Dedifferentiated amniotic fluid mesenchymal stem cell (primary cell): Measurements from ENCODE around the gene FRAS1.
"Not testable (repeated sequence)": the region's sequence is repeated elsewhere in the genome, so short reads cannot be mapped to it uniquely, and the experiment has no call there.

ENCODE experiments used
- DNase-seq: peaks from one replicate; pipeline ENCODE4 v3.0.0-alpha.2; 2016; ENCODE audit errors: extremely low spot score

FRAS1 gene

DNA sequence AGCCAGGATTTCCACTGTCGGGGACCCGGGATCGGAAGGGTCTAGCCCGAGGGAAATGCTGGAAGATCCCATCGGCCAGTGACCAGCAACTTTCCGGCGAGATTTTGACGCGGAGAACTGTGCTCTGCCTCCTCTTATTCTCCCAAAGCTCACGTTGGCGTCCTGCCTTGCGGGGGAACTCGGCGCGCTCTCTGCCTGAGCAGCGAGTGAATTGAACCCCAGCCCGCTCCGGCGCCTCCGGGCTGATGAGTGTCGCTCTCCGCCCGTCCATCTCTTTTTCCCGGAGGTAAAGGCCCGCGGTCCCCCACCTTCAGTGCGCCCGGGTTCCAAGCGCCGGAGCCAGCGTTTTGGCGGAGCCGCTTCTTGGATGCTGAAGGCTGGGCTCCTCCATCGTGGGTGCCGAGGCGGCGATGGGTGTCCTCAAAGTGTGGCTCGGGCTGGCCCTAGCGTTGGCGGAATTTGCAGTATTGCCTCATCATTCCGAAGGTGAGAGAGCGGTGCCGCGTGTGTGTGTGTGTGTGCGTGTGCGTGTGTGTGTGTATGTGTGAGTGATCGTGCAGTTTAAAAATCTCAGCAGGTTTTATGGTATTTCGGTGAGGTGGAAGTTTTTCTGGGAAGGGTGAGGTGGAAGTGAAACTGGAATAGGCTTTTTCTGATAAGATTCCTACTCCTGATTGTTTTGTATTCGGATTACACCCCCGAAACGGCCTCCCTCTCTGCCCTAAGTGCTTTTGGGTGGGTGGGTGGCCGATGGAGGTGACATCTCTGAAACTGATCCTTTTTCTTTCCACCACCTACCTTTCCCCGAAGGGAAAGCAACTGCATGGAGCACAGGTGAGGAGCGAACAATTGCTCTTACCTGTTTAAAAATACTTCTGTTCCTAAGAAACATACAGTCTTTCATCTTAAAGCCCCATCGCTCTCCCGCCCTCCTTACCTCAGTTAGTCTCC, 752 bp downstream of the FRAS1 start:
- DNase-seq: peak; percentile 47

DNA sequence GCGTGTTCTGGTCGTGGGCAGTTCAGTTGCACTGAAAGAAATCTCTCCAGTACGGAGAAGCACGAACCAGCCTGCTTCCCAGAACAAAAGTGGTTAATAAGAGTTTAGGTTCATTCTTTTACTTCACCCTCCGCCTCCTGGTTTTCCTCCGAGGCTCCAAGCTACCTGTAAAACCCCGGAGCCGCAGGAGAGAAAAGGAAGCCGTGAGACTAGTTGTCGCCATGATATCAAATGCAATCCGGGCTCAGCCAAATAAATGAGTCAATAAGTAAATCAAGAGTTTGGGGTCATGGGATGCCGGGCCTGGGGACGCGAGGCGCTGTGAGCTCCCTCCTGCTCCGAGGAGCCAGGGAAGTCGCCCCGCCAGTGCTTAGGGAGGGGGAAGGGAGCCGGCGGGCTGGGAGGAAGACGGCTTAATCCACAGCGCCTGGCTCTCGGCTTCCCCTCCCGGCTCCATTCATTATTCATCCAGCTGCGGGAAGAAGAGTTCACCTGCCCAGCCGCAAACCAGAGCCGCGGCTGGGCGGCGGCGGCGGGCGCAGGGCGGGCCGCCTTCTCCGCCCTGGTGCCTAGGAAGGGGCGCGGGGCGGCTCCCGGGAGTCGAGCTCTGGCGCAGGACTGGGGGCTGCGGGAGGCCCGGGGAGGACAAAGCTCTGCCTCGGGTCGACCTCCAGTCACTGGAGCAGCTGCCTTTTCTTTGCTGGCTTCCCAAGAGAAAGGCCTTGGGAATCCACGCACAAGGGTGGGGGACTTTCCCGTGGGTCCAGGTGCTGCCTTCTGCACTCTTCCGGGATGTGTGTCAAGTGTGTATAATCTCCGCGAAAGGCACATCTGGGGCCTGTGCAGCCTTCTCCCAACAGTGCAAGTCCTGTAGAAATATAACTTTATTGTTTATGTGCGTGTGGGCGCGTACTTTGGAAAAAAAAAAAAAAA, 1.7 kb downstream of the FRAS1 start:
- DNase-seq: peak; percentile 34

DNA sequence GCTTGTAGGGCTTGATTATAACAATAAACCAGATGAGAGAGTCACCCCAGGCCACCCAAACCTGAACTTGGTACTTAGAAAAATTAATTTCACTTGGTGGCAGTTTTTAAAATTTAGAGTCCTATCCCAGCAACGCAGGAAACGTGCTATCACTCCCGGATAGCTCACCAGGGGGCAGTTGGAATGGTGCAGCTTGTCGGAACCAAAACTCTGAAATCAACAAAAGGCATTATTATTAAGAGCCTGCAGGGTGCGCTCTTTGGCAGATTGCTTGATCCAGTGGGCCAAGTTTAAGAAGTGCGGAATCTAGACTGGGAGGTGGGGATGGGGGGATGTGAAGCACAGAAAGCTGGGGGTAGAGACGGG, 2.4 kb downstream of the FRAS1 start:
- DNase-seq: peak; percentile 77

DNA sequence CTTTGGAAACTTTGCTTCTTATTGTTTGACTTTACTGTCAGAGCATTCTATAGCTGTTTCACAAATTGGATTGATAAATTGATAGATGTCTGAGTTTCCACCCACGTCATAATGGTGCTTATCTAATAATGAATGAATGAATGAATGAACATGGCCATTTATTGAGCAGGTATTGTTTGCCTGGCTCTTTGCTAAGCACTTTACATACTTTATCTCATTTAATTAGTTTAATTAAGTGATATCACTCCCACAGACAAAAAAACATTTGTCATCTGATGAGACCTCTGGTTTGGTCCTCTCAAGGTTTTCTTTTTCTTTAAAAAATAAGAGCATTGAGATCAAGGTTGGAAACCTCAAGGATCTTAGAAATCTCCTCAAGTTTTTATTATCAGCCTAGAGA, 2.8 kb downstream of the FRAS1 start:
- DNase-seq: no peak

DNA sequence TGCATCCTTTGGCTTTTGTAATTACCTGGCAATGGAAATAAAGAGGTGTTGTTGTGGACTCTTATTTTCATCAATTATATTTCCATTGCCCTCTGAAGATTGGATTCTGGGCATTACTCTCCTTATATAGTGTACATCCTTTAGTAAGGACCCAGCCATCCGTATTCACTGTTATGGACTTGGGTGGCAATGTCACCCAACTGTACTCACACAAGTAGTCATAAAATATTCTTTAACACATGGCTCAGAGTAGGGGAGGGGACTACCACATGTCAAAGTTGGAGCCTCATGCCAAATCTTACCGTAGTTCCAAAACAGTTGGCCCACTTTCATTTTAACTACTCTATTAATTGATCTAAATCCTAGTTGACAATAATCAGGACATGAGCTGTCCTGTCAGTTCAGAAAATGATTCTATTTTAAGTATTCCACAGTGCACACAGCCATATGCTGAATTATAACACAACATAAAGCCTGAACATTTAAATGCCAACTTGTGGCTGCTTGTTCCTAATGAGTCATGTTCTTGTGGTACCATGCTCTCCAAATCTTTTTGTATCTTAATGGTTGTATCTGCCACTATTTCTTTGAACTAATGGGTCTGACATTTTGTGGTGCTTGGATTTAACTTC, 4.9 kb downstream of the FRAS1 start:
- no peak for DNase-seq

DNA sequence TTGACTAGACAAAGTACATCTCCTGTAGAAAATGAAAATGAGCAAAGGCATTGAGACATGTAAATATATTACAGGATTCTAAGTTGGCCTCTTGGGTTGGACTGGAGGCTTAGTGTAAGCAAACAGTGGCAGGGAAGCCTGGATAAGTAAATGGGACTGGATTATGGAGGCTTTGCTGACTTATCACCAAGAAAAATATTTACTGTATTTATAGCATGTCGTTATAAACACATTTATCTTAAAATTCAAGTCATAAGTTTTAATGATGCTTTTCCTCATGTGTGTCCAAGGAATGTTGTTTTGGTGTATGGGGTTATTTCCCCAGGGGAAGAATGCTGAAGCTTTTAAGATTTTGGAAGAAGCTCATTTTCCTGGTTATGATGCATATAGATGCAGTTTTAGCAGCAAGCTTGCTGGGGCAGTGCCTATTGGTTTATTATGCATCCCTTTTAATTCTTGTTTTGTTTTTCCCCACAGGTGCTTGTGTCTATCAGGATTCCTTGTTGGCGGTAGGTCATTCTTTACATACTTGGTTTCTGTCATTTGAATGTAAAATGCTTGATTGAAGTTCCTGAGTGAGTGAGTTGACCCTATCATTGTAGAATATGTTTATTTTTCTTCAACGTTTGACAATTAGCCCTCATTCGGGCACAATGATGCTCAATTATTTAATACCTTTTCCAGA, 8.5 kb downstream of the FRAS1 start:
- DNase-seq: no peak

DNA sequence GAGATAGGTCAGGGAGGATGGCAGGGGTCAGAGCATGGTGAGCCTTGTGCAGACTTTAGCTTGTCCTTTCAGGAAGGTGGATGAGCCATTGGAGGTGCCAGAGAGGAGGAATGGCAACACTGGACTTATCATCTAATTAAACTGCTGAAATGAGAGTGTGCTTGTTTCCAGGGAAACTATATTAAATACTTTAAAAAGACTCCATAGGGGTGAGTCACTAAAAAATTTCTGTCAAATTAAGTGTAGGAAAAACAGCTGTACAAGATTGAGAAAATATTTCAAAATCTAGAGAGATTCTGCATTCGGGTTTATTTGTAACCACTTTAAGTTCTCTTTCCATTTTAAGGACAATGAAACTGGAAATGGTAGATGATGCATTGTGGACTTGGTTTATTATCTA, 11.4 kb downstream of the FRAS1 start:
- no peak for DNase-seq

DNA sequence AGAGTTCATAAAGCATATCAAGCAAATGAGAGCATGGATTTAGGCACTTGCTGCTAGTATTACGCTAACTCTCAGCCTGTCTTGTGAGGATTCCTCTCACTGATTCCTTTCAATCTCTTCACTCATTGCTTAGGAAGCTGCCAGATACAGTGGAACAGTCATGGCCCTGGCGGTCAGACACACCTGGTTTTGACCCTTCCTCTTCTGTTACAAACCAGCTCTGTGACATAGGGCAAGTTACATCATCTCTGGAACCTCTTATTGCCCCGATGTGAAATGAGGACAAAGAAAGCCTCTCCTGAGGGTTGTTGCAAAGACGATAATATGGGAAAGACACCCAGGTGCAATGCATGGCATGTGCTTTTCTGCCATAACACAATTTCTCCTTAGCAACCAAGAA, 12.2 kb downstream of the FRAS1 start:
- DNase-seq: no peak

DNA sequence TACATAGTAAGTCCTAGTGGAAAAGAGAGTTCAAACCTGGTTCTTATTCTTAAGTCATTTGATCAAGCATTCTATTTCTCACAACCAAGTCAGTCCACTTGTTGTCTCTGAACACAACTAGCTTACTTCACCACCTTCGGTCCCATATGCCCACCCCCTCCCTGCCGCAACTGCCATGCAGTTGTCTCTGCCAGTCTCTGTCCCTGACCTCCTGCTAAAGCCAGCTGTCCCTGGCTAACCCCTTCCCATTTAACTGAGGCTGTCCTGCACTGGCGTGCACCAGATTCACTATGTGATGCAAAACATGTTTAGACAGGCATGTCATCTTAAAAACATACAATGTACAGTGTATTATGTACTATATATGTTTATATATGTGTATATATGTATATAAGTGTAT, 12.7 kb downstream of the FRAS1 start:
- no peak for DNase-seq

DNA sequence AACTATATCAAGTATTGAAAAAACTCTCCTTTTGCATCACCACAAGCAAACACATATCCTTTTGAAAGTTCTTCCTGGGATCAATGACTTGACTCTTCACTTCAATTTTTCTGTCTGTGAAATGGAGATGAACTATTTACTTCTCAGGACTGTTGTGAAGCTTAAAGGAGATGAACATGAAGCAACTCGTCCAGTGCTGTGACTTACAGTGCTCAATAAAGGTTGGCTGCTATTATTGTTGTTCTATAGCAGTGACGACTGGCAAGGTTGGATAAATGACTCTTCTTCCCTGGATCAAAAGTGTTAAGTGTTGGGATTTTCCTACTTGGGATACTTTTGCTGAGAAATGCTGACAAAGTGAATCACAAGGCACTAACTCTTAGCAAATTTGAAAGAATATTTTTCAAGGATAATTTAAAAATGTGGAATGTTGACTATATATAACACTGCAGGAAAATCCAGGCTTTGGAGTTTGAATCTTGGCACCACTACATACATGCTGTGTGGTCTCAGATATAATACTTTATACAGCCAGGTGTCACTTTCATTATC, 13.7 kb downstream of the FRAS1 start:
- DNase-seq: no peak

DNA sequence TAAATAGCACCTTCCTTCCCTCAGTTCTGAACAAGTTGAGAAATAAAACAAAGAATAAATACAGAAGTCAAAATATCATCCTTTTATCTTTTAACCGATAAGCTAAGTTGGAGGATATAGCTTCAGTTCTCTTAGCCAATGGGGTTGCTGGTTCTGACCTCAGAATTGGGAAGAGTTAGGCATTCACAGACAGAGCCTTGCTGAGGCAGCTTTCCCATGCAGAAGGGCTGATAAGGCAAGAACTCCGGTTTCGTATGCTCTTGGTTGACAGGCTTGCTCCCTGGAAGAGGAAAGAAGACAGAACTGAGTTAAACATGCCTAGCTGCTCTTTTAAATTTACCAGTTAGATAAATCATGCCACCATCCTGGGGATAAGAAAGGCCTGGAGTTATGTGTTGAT, 17.6 kb downstream of the FRAS1 start:
- DNase-seq: no peak

DNA sequence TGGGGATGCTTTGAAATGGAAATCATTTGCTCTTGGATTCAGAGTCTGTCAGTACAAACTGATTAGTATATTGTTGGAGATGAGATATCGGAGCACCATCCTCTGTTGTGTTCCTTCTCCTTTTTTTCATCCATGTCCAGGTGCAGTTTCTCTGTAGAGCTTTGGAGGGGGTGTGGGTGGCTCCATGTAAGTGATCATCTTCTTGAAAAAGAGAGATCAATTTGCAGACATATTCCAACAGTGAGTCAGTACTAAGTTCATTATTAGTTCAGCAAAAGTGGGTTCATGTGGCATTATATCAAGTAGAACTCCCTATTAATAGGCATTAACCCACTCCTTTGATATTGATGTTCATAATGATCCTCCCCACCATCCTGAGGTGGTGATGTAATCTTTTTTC, 18.9 kb downstream of the FRAS1 start:
- no peak for DNase-seq

DNA sequence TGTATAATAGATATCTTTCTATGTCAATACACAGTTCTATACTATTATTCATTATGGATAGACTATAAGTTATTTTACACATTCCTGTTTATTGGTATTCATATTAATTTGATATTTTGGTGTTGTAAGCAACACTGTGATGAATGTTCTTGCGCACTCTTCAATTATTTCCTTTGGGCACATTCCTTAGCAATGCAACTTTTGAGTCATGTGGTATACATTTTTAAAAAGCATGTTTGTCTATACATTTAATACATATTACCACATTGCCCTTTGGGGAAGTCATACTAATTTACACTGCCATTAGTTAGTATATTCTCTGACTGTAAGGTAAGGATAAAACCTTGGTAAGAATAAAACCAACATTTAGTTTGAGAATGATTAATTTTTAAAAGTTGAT, 21.0 kb downstream of the FRAS1 start:
- DNase-seq: no peak

DNA sequence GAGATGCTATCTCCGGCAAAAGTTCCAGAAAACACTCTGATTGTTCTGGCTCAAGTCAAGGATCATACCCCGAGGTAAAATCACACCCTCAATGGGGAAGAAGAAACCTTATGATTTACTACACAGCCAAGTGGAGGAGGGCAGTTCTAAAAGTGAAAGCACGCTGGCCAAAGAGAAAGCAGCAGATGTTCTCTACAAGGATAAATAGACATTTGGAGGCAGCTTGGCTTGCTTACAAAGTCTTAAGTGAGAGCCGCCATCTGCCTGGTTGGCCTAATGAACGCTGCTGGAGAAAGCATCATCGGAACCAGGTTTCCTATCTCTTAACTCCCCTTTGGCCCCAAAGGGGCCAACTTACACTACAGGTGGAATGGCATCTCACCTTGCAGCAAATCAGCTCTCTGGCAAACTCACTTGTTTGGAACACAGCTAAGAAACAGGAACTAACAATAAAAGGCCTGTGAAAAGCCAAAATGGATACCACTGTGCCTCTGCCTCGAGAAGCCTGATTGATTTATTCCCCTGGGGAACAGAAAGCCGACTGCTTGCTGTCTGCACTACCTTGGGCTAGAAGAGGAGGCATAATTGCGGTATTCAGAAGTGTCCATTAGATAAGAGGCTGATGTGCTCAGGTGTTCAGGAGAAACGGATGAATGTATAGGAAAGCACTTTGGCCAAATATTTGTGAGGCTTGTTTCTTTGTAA, 22.8 kb downstream of the FRAS1 start:
- DNase-seq: no peak

DNA sequence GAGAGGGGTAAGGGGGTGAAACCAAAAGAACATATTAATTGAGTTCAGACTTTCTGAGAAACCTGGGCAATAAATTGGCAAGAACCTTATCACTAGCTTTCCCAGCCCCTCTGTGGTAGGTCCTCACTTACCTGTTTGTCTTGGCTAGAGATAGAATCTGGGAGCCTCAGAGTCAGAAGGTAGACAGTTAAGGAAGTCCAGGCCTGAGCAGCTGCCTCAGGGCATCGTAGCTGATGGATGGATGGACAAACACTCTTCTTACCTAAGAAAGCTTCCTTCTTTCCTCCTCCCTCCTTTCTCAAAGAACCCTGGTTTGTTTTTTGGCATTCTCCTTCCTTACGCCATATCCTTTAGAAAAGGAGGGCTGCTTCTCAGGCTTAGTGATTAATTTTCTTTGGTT, 24.4 kb downstream of the FRAS1 start:
- no peak for DNase-seq

DNA sequence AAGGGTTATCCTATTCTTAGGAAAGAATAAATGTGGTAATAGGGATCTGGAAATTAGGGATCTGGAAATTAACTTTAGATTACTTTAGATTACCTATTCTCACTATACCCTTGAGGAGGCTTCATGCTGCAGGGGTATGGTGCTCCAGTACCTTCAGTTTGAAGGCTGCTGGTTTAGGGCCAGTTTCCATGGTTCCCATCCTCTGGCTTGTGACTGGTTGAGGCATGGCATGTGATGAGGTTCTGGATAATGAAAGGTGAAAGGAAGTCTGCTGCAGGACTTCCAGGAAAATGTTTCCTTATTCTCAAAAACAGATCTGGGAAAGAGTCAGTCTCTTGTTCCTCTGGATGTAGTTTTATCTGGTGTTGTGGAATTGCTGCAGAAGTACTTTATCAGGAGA, 25.9 kb downstream of the FRAS1 start:
- no peak for DNase-seq

DNA sequence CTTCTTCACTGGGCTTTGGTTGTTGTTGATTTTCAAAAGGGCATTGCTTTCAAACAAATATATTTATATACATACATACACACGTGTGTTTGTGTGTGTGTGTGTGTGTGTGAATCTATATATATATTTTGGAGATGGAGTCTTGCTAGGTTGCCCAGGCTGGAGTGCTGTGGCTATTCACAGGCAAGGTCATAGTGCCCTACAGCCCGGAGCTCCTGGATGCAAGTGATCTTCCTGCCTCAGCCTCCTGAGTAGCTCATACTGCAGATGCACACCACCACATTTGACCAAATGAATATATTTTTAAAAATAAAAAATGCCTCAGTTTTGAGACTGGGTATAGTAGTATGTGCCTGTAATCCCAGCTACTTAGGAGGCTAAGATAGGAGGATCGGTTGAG, 34.4 kb downstream of the FRAS1 start:
- DNase-seq: no peak

DNA sequence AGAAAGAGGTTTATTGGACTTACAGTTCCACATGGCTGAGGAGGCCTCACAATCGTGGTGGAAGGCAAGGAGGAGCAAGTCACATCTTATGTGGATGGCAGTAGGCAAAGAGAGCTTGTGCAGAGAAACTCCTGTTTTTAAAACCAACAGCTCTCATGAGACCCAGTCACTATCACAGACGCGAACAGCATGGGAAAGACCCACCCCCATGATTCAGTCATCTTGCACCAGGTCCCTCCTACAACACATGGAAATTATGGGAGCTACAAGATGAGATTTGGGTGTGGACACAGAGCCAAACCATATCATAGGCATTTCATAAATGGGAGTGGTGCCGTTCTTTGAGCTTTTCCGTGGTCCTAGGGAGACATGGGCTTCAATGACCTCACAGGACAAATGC, 35.2 kb downstream of the FRAS1 start:
- not testable (repeated sequence) for DNase-seq

DNA sequence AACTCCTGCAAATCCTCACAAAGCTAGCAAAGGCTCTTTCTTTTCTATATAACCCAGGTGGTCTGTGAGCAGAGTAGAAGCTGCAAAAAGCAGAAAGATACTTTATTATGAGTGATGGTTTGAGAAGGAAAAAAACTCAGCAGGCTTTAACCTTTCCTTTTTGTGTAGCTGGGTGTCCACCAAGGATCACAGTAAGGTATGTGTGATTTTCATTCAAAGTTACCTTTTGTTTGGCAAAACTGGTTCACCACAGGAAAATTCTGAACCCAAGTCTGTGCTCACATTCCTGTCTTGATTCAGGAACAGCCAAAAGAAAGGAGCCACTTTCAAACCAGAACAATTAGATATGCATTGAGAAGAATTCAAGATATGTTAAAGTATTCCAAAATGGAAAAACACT, 35.7 kb downstream of the FRAS1 start:
- DNase-seq: no peak

DNA sequence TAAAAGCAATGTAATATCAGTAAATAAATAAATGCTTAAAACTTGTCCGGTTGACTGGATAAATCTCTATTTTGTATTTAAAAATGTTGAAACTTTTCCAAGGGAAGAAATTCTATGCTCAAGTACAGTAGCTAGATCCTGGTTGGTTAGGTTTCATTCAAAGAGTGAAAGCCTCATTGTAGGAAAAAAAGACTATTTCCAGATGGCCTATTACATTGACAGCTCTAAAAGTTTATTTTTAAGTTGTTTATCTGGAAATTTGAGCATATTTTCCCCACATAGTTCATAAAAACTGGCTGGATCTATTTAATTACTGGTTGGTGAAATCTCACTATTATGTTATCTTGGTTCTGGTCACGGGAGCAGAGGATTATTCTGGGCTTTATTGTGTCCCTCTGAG, 38.0 kb downstream of the FRAS1 start:
- no peak for DNase-seq

DNA sequence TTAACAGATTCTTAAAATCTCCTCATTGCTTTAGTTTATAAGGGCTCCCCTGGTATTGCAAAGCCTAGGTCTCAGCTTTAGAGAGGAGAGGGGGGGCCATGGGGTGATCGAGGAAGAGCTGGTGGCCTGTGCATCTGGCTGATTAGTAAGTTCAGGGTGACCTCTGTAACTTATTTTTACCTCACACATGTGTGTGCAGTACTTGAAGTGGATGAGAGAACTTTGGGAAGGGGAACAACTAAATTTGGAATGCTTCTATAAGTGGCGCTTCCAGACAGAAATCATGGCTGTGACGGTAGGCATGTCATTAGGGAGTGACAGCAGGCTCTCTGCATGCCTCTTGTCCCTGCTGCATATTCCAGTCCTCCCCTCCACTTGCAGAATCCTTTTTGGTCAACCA, 41.9 kb downstream of the FRAS1 start:
- DNase-seq: no peak
